ENCODE measurements around the gene ERV3-1.
"Not testable (repeated sequence)": the region's sequence is repeated elsewhere in the genome, so short reads cannot be mapped to it uniquely, and the experiment has no call there.

The ERV3-1 gene

GRCh38 chr7:64999165-65000004 lies 7.1 kb downstream of the ERV3-1 start:
- no peak for DNase-seq (ENCODE audit: low spot score)

GRCh38 chr7:64998865-64999164 lies 7.7 kb downstream of the ERV3-1 start:
- DNase-seq (ENCODE audit: low spot score), result no peak

GRCh38 chr7:64997927-64998391 lies 8.5 kb downstream of the ERV3-1 start:
- DNase-seq (ENCODE audit: low spot score), result no peak

- DNase-seq (ENCODE audit: low spot score), result no peak
These were observed 9.2 kb downstream of the ERV3-1 start for GRCh38 chr7:64997164-64997908.

GRCh38 chr7:64996305-64996704 lies 10.2 kb downstream of the ERV3-1 start:
- no peak for DNase-seq (ENCODE audit: low spot score)

- DNase-seq (ENCODE audit: low spot score), result no peak
These were observed 12.6 kb downstream of the ERV3-1 start for GRCh38 chr7:64993901-64994300.

- DNase-seq (ENCODE audit: low spot score), result no peak
These were observed 13.5 kb downstream of the ERV3-1 start for GRCh38 chr7:64992971-64993370.

- DNase-seq (ENCODE audit: low spot score), result no peak
These were observed 15.6 kb downstream of the ERV3-1 start, which contains the start of gene ZNF117 for GRCh38 chr7:64990936-64991335. Gene ZNF117 (minus strand): TSS chr7:64991036.

GRCh38 chr7:64990216-64990615 lies 16.3 kb downstream of the ERV3-1 start:
- DNase-seq (ENCODE audit: low spot score), result no peak

- no peak for DNase-seq (ENCODE audit: low spot score)
These were observed 27.8 kb downstream of the ERV3-1 start for GRCh38 chr7:64978497-64979203.

GRCh38 chr7:64965594-64965993 lies 40.9 kb downstream of the ERV3-1 start:
- no peak for DNase-seq (ENCODE audit: low spot score)

- no peak for DNase-seq (ENCODE audit: low spot score)
These were observed 47.3 kb downstream of the ERV3-1 start for GRCh38 chr7:64959072-64959747.

GRCh38 chr7:64951250-64951848 lies 55.1 kb downstream of the ERV3-1 start:
- peak; percentile 62 for DNase-seq (ENCODE audit: low spot score)

GRCh38 chr7:64950673-64951072 lies 55.8 kb downstream of the ERV3-1 start:
- not testable (repeated sequence) for DNase-seq (ENCODE audit: low spot score)

GRCh38 chr7:64948774-64949173 lies 57.7 kb downstream of the ERV3-1 start:
- DNase-seq (ENCODE audit: low spot score), result not testable (repeated sequence)

GRCh38 chr7:64947252-64948000 lies 59.1 kb downstream of the ERV3-1 start:
- no peak for DNase-seq (ENCODE audit: low spot score)

GRCh38 chr7:64946772-64947171 lies 59.7 kb downstream of the ERV3-1 start:
- DNase-seq (ENCODE audit: low spot score), result peak; percentile 21

- DNase-seq (ENCODE audit: low spot score), result no peak
These were observed 60.8 kb downstream of the ERV3-1 start for GRCh38 chr7:64945503-64946175.

GRCh38 chr7:64944667-64945502 lies 61.6 kb downstream of the ERV3-1 start:
- DNase-seq (ENCODE audit: low spot score), result not testable (repeated sequence)

All from SW480 (cell line).